ENCODE data around the gene SLC28A1. TPM values are rescaled to one million over a fixed set of nuclear protein-coding genes. Genes with fewer than 3 reads are reported as not detected.

Gene SLC28A1
- polyA plus RNA-seq, 1 of the 3 experiments (the other 2 are of a cell fraction): not detected

DNA sequence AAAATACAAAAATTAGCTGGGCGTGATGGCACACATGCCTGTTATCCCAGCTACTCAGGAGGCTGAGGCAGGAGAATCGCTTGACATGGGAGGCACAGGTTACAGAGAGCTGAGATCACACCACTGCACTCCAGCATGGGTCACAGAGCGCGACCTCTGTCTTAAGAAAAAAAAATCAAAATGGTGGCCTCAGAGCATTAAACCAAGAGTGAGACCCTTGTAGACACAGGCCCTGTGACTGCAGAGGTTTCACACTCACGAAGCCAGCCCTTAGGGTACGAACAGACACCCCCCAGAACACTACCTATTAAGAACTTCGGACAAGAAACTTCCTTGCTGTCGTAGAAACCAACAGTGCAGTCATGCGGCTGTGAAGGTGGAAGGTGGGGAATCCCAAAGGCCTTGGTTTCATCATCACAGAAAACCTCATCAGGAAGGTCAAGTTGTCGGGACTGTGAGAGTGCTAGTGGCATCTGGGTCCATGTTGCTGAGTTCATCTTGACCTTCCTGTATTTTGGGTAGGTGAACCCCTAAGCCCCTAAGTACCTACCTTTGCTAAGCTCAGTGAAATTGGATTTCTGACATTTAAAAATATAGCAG is 92.4 kb downstream of the SLC28A1 start:
- POLR2A ChIA-PET: no interaction called here
- CTCF ChIA-PET: interaction anchor here (1.1 to 2.7 kb wide), 2 partner anchors 22 to 67 kb away, joined by 3 to 9 read pairs; no protein-coding TSS in a partner anchor
- Histone ChIP-seq H3K4me2 (no peak overlapping the region), H3K4me1 (ENCODE audit: control insufficient read depth in 1 of 2, insufficient read depth in 2 of 2, low read depth in 1 of 2, low read length in 1 of 2) (no peaks in the 10 kb centered on the region; a peak in 2 of 4 replicates), H3K9me2 (no peaks in the 10 kb centered on the region), H3K9ac (no peak overlapping the region), H3K79me2 (ENCODE audit: insufficient read depth) (no peaks in the 10 kb centered on the region), H3K27ac (ENCODE audit: low read depth in 2 of 2, low read length in 1 of 2) (no peak overlapping the region), H3K27me3 (ENCODE audit: insufficient read depth) (no peaks in the 10 kb centered on the region), H3K4me3 (ENCODE audit: low read depth in 2 of 2, low read length in 1 of 2) (no peak overlapping the region), H3K9me3 (no peaks in the 10 kb centered on the region), H2AFZ (ENCODE audit: low read depth) (no peak overlapping the region), H3F3A (replicated peaks; ENCODE audit: insufficient read depth) (no peaks in the 10 kb centered on the region), H3K36me3 (replicated peaks in 1 of 2; ENCODE audit: control insufficient read depth in 1 of 2, insufficient read depth in 2 of 2, low read length in 1 of 2) (no peaks in the 10 kb centered on the region), H4K20me1 (ENCODE audit: insufficient read depth) (no peaks in the 10 kb centered on the region)
- WGBS (ENCODE audit: low lambda C conversion rate): 95% methylated on average over 10 of the region's 10 CpGs
- TF ChIP-seq NFIC (IDR thresholded peaks at IDR 0.05; ENCODE audit: borderline replicate concordance): no peak
- no peak for TF ChIP-seq RCOR1 (IDR thresholded peaks at IDR 0.05; ENCODE audit: low read length)
- no peak for TF ChIP-seq TEAD4 (IDR thresholded peaks at IDR 0.05; ENCODE audit: borderline replicate concordance, insufficient read depth)
- no peak for DNase-seq

DNA sequence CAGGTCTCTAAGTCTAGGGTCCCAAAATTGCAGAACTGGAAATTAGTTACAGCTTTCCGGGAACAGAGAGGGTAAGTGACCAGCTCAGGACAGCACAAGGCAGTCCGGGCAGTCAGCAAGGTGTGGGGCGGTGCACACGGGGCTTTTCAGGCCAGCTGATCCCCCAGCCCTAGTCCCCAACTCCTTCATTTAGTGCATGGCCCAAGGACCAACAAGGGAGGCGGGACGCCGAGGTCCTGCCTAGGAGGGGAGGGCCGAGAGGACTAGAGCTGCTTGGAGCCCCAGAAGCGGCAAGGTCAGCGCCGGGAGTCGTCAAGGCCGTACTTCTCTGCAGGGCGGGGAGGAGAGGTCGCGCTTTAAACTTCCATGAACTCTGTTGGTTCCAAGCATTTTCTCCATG is 95.2 kb downstream of the SLC28A1 start:
- Histone ChIP-seq H3K9me2 (no peaks in the 10 kb centered on the region), H3K79me2 (ENCODE audit: insufficient read depth) (peaks cover 25% of the 10 kb centered on the region), H3K9ac (no peak overlapping the region), H4K20me1 (ENCODE audit: insufficient read depth) (peaks cover 13% of the 10 kb centered on the region; the same call in 1 of the 2 replicates), H3F3A (replicated peaks; ENCODE audit: insufficient read depth) (no peaks in the 10 kb centered on the region), H3K27me3 (ENCODE audit: insufficient read depth) (no peaks in the 10 kb centered on the region), H3K4me1 (ENCODE audit: control insufficient read depth in 1 of 2, insufficient read depth in 2 of 2, low read depth in 1 of 2, low read length in 1 of 2) (peaks cover 0 to 6% of the 10 kb centered on the region in 2 experiments; a peak in 3 of 4 replicates), H3K4me3 (ENCODE audit: low read depth in 2 of 2, low read length in 1 of 2) (no peak overlapping the region; a peak in 2 of 4 replicates), H2AFZ (ENCODE audit: low read depth) (no peak overlapping the region), H3K27ac (ENCODE audit: low read depth in 2 of 2, low read length in 1 of 2) (no peak overlapping the region), H3K9me3 (no peaks in the 10 kb centered on the region), H3K36me3 (replicated peaks in 1 of 2; ENCODE audit: control insufficient read depth in 1 of 2, insufficient read depth in 2 of 2, low read length in 1 of 2) (no peaks in the 10 kb centered on the region), H3K4me2 (peak overlapping the region; percentile 82)
- DNase-seq: no peak
- POLR2A ChIA-PET: interaction anchor here (0.6 kb wide), 1 partner anchor 23 kb away, joined by 3 read pairs; no protein-coding TSS in a partner anchor
- TF ChIP-seq FOXJ3 (CRISPR knock-in tag; IDR thresholded peaks at IDR 0.05) (no peak), TEAD4 (IDR thresholded peaks at IDR 0.05; ENCODE audit: borderline replicate concordance, insufficient read depth) (no peak), RCOR1 (IDR thresholded peaks at IDR 0.05; ENCODE audit: low read length) (no peak), RFX5 (IDR thresholded peaks at IDR 0.05; ENCODE audit: low read length) (no peak), TAF1 (IDR thresholded peaks at IDR 0.05; ENCODE audit: borderline replicate concordance, low read depth, low read length) (no peak)
- TF ChIP-seq, protein P1, sequence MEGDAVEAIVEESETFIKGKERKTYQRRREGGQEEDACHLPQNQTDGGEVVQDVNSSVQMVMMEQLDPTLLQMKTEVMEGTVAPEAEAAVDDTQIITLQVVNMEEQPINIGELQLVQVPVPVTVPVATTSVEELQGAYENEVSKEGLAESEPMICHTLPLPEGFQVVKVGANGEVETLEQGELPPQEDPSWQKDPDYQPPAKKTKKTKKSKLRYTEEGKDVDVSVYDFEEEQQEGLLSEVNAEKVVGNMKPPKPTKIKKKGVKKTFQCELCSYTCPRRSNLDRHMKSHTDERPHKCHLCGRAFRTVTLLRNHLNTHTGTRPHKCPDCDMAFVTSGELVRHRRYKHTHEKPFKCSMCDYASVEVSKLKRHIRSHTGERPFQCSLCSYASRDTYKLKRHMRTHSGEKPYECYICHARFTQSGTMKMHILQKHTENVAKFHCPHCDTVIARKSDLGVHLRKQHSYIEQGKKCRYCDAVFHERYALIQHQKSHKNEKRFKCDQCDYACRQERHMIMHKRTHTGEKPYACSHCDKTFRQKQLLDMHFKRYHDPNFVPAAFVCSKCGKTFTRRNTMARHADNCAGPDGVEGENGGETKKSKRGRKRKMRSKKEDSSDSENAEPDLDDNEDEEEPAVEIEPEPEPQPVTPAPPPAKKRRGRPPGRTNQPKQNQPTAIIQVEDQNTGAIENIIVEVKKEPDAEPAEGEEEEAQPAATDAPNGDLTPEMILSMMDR (IDR thresholded peaks at IDR 0.05): no peak
- CTCF ChIA-PET: interaction anchor here (0.7 to 3.5 kb wide), 8 partner anchors 9 to 393 kb away, joined by 3 to 19 read pairs (median 4); no protein-coding TSS in a partner anchor
- 71% methylated on average over 13 of the region's 16 CpGs for WGBS (ENCODE audit: low lambda C conversion rate)

All from SK-N-SH (cell line).